HEK293 (cell line): Measurements from ENCODE around the gene GALNT9.

Source experiments
- CTCF ChIA-PET: fragments of 350-600 bp; formaldehyde crosslinking; extraction: SDS; loops from one replicate; lab custom pipeline; 2021; ENCODE audit warnings: antibody characterized with exemption; lab: Yijun Ruan, JAX
- POLR2A ChIA-PET: fragments of 300-600 bp; formaldehyde crosslinking; extraction: SDS; loops from one replicate; lab custom pipeline; 2020; ENCODE audit warnings: antibody characterized with exemption, inconsistent platforms; lab: Yijun Ruan, JAX
- H3K27ac ChIP-seq: fragments of 200-500 bp; sonication (Bioruptor generic); 2 replicates; pipeline ENCODE4 v1.5.1; 2014; ENCODE audit warnings: low read depth, low read length, control low read depth, inconsistent platforms; ENCODE audit errors: extremely low read depth
- H3K36me3 ChIP-seq, 2 experiments: fragments of 200-500 bp in 1 of 2; sonication (Bioruptor generic) in 1 of 2; 1 replicate in 1 of 2; 2 replicates in 1 of 2; pipeline ENCODE4 v1.5.1; 2014 to 2017; ENCODE audit warnings: inconsistent platforms in 2 of 2, low read length in 2 of 2; ENCODE audit not compliant: control insufficient read depth in 2 of 2, insufficient read depth in 1 of 2
- H3K4me1 ChIP-seq: fragments of 200-500 bp; sonication (Bioruptor generic); 2 replicates; pipeline ENCODE4 v1.5.1; 2014; ENCODE audit warnings: mild to moderate bottlenecking, low read length, inconsistent platforms; ENCODE audit not compliant: control insufficient read depth, insufficient read depth
- H3K4me3 ChIP-seq: 2 replicates; pipeline ENCODE4 v1.5.1; 2011; ENCODE audit warnings: low read depth, mild to moderate bottlenecking, control low read depth, low read length, moderate library complexity
- H3K9me3 ChIP-seq: fragments of 200-500 bp; sonication (Bioruptor generic); 2 replicates; pipeline ENCODE4 v1.5.1; 2014; ENCODE audit warnings: low read depth, low read length, inconsistent platforms; ENCODE audit not compliant: control insufficient read depth, insufficient read depth
- BCL11B ChIP-seq: fragments of 450-650 bp; formaldehyde crosslinking; IDR thresholded peaks from 2 replicates; pipeline ENCODE4 v1.5.1; 2016; ENCODE audit warnings: low read depth, missing biosample characterization, missing genetic modification characterization
- EGR2 ChIP-seq: fragments of 450-650 bp; formaldehyde crosslinking; IDR thresholded peaks from 2 replicates; pipeline ENCODE4 v1.5.1; 2016; ENCODE audit warnings: low read depth, missing biosample characterization, missing genetic modification characterization
- KLF1 ChIP-seq: fragments of 450-650 bp; formaldehyde crosslinking; IDR thresholded peaks from 2 replicates; pipeline ENCODE4 v1.5.1; 2016; ENCODE audit warnings: missing biosample characterization, missing genetic modification characterization
- KLF16 ChIP-seq: fragments of 450-650 bp; formaldehyde crosslinking; IDR thresholded peaks from 2 replicates; pipeline ENCODE4 v1.5.1; 2017; ENCODE audit warnings: missing biosample characterization, missing genetic modification characterization
- SP7 ChIP-seq: fragments of 450-650 bp; formaldehyde crosslinking; IDR thresholded peaks from 2 replicates; pipeline ENCODE4 v1.5.1; 2016; ENCODE audit warnings: missing biosample characterization, missing genetic modification characterization
- TCF7L2 ChIP-seq: IDR thresholded peaks from 2 replicates; pipeline ENCODE4 v1.6.1; 2011; ENCODE audit warnings: low read depth, mild to moderate bottlenecking, inconsistent platforms, low read length, moderate library complexity, borderline replicate concordance
- TRIM28 ChIP-seq: IDR thresholded peaks from 2 replicates; pipeline ENCODE4 v1.6.1; 2011; ENCODE audit warnings: low read length, control low read depth, borderline replicate concordance
- ZBTB21 ChIP-seq: fragments of 450-650 bp; formaldehyde crosslinking; IDR thresholded peaks from 2 replicates; pipeline ENCODE4 v1.5.1; 2017; ENCODE audit warnings: missing biosample characterization, missing genetic modification characterization
- ZBTB6 ChIP-seq: fragments of 450-650 bp; formaldehyde crosslinking; IDR thresholded peaks from 2 replicates; pipeline ENCODE4 v1.5.1; 2017; ENCODE audit warnings: missing biosample characterization, missing genetic modification characterization
- ZEB2 ChIP-seq: fragments of 450-650 bp; formaldehyde crosslinking; IDR thresholded peaks from 2 replicates; pipeline ENCODE4 v1.5.1; 2016; ENCODE audit warnings: missing biosample characterization, missing genetic modification characterization
- ZFHX2 ChIP-seq: fragments of 450-650 bp; formaldehyde crosslinking; conservative IDR thresholded peaks from 2 replicates; pipeline ENCODE4 v1.5.1; 2016; ENCODE audit warnings: missing biosample characterization, missing genetic modification characterization
- ZNF16 ChIP-seq: fragments of 450-650 bp; formaldehyde crosslinking; IDR thresholded peaks from 2 replicates; pipeline ENCODE4 v1.5.1; 2016; ENCODE audit warnings: low read depth, missing biosample characterization, missing genetic modification characterization
- ZNF202 ChIP-seq: fragments of 450-650 bp; formaldehyde crosslinking; IDR thresholded peaks from 2 replicates; pipeline ENCODE4 v1.5.1; 2016; ENCODE audit warnings: missing biosample characterization, missing genetic modification characterization, borderline replicate concordance
- ZNF248 ChIP-seq: fragments of 450-650 bp; formaldehyde crosslinking; IDR thresholded peaks from 2 replicates; pipeline ENCODE4 v1.5.1; 2017; ENCODE audit warnings: missing biosample characterization, missing genetic modification characterization
- ZNF274 ChIP-seq, 2 experiments: fragments of 200-500 bp in 1 of 2; fragments of 450-650 bp in 1 of 2; sonication (Bioruptor generic) in 1 of 2; formaldehyde crosslinking in 1 of 2; IDR thresholded peaks; 2 replicates each; pipeline versions ENCODE4 v1.5.1 to v1.6.1; 2014 to 2016; ENCODE audit warnings: borderline replicate concordance in 1 of 2, inconsistent platforms in 1 of 2, low read length in 1 of 2, missing biosample characterization in 1 of 2, missing genetic modification characterization in 1 of 2
- ZNF48 ChIP-seq: fragments of 450-650 bp; formaldehyde crosslinking; IDR thresholded peaks from 2 replicates; pipeline ENCODE4 v1.5.1; 2016; ENCODE audit warnings: missing biosample characterization, missing genetic modification characterization
- ZNF555 ChIP-seq: fragments of 450-650 bp; formaldehyde crosslinking; conservative IDR thresholded peaks from 2 replicates; pipeline ENCODE4 v1.5.1; 2017; ENCODE audit warnings: missing biosample characterization, mild to moderate bottlenecking, missing genetic modification characterization, inconsistent platforms
- ZNF580 ChIP-seq: fragments of 450-650 bp; formaldehyde crosslinking; IDR thresholded peaks from 2 replicates; pipeline ENCODE4 v1.5.1; 2016; ENCODE audit warnings: missing biosample characterization, missing genetic modification characterization
- ZNF600 ChIP-seq: fragments of 450-650 bp; formaldehyde crosslinking; IDR thresholded peaks from 2 replicates; pipeline ENCODE4 v1.5.1; 2016; ENCODE audit warnings: missing biosample characterization, missing genetic modification characterization
- ZNF621 ChIP-seq: fragments of 450-650 bp; formaldehyde crosslinking; IDR thresholded peaks from 2 replicates; pipeline ENCODE4 v1.5.1; 2017; ENCODE audit warnings: missing biosample characterization, missing genetic modification characterization
- ZNF785 ChIP-seq: fragments of 450-650 bp; formaldehyde crosslinking; IDR thresholded peaks from 2 replicates; pipeline ENCODE4 v1.5.1; 2016; ENCODE audit warnings: missing biosample characterization, missing genetic modification characterization
- ZSCAN4 ChIP-seq: fragments of 450-650 bp; formaldehyde crosslinking; IDR thresholded peaks from 2 replicates; pipeline ENCODE4 v1.5.1; 2017; ENCODE audit warnings: missing biosample characterization, missing genetic modification characterization
- TF ChIP-seq, protein P1 (sequence below): fragments of 450-650 bp; formaldehyde crosslinking; IDR thresholded peaks from 2 replicates; pipeline ENCODE4 v1.5.1; 2016; ENCODE audit warnings: missing biosample characterization, missing genetic modification characterization

Gene GALNT9

DNA sequence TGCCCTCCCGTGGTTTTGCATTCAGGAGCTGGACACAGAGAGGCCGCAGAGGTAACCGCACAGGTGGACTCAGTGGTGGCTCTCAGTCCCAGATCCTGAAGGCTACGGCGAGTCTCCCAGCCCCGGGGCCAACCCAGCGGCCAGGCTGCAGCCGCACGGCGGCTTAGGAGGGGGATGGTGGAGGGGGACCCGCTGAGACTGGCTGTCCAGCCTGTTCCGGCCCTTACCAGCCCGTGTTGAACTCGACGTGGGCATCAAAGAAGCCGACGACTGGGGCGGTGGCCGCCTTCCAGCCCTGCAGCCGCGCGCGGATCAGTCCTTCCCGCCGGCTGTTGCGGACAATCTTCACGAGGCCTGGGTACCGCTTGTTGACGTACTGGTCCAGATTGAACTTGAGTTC is 68.7 kb downstream of the GALNT9 start:
- H3K36me3 ChIP-seq, result no peaks in the 10 kb centered on the region
- no peak overlapping the region for H3K27ac ChIP-seq
- ChIA-PET CTCF (no interaction called here), POLR2A (no interaction called here)
- no peak for TF ChIP-seq ZNF248 (tag by site-specific recombination)
- peak; percentile 48; the same call in 1 of the 2 replicates for TF ChIP-seq ZNF600 (tag by site-specific recombination)
- no peaks in the 10 kb centered on the region for H3K9me3 ChIP-seq
- H3K4me1 ChIP-seq, result no peaks in the 10 kb centered on the region
- no peak overlapping the region for H3K4me3 ChIP-seq

GRCh38 chr12:132259872-132260695 is 69.3 kb downstream of the GALNT9 start:
- Histone ChIP-seq H3K27ac (no peak overlapping the region), H3K4me1 (no peaks in the 10 kb centered on the region), H3K36me3 (no peaks in the 10 kb centered on the region)
- POLR2A ChIA-PET, result no interaction called here
- TF ChIP-seq ZNF580 (tag by site-specific recombination) (no peak), ZBTB21 (tag by site-specific recombination) (no peak), ZFHX2 (tag by site-specific recombination) (peak; percentile 50), EGR2 (tag by site-specific recombination) (peak; percentile 50; the same call in 1 of the 2 replicates)
- TF ChIP-seq, all 188 proteins: peak for 2
- no peak overlapping the region for H3K4me3 ChIP-seq
- H3K9me3 ChIP-seq, result no peaks in the 10 kb centered on the region
- CTCF ChIA-PET, result no interaction called here

GRCh38 chr12:132259364-132259871 is 70.0 kb downstream of the GALNT9 start:
- H3K27ac ChIP-seq, result no peak overlapping the region
- CTCF ChIA-PET, result no interaction called here
- POLR2A ChIA-PET, result no interaction called here
- no peak for TF ChIP-seq BCL11B
- TF ChIP-seq ZNF274 (IDR thresholded peaks at IDR 0.05; ENCODE audit: low read length), result no peak
- no peak for TF ChIP-seq ZNF274 (tag by site-specific recombination; IDR thresholded peaks at IDR 0.05; ENCODE audit: borderline replicate concordance)
- TF ChIP-seq TCF7L2, result peak; percentile 46; the same call in 1 of the 2 replicates
- no peak for TF ChIP-seq ZNF580 (tag by site-specific recombination)
- TF ChIP-seq, protein P1, sequence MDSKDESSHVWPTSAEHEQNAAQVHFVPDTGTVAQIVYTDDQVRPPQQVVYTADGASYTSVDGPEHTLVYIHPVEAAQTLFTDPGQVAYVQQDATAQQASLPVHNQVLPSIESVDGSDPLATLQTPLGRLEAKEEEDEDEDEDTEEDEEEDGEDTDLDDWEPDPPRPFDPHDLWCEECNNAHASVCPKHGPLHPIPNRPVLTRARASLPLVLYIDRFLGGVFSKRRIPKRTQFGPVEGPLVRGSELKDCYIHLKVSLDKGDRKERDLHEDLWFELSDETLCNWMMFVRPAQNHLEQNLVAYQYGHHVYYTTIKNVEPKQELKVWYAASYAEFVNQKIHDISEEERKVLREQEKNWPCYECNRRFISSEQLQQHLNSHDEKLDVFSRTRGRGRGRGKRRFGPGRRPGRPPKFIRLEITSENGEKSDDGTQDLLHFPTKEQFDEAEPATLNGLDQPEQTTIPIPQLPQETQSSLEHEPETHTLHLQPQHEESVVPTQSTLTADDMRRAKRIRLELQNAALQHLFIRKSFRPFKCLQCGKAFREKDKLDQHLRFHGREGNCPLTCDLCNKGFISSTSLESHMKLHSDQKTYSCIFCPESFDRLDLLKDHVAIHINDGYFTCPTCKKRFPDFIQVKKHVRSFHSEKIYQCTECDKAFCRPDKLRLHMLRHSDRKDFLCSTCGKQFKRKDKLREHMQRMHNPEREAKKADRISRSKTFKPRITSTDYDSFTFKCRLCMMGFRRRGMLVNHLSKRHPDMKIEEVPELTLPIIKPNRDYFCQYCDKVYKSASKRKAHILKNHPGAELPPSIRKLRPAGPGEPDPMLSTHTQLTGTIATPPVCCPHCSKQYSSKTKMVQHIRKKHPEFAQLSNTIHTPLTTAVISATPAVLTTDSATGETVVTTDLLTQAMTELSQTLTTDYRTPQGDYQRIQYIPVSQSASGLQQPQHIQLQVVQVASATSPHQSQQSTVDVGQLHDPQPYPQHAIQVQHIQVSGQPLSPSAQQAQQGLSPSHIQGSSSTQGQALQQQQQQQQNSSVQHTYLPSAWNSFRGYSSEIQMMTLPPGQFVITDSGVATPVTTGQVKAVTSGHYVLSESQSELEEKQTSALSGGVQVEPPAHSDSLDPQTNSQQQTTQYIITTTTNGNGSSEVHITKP (tag by site-specific recombination), result no peak
- no peak for TF ChIP-seq ZBTB21 (tag by site-specific recombination)
- TF ChIP-seq ZEB2 (tag by site-specific recombination), result no peak
- no peak for TF ChIP-seq SP7 (tag by site-specific recombination)
- no peak for TF ChIP-seq ZNF785 (tag by site-specific recombination)
- no peak for TF ChIP-seq ZNF48 (tag by site-specific recombination)
- TF ChIP-seq ZBTB6 (tag by site-specific recombination), result no peak
- no peak for TF ChIP-seq ZNF16
- TF ChIP-seq KLF16, result no peak
- TF ChIP-seq TRIM28, result no peak
- no peak for TF ChIP-seq ZNF621
- TF ChIP-seq KLF1 (tag by site-specific recombination), result no peak
- TF ChIP-seq ZNF555 (tag by site-specific recombination), result no peak
- no peak for TF ChIP-seq ZNF202 (tag by site-specific recombination)
- no peak for TF ChIP-seq ZSCAN4 (tag by site-specific recombination)

More at GRCh38 chr12:132259364-132259871, 70.0 kb downstream of the GALNT9 start:
- H3K4me1 ChIP-seq, result no peaks in the 10 kb centered on the region
- H3K36me3 ChIP-seq, result no peaks in the 10 kb centered on the region
- no peaks in the 10 kb centered on the region for H3K9me3 ChIP-seq
- H3K4me3 ChIP-seq, result no peak overlapping the region
